Measurements from ENCODE around the gene EPHA3.

GRCh38 chr3:89411201-89411600 is 303.8 kb downstream of the EPHA3 start:
- TF ChIP-seq CREB1 (IDR thresholded peaks at IDR 0.05; ENCODE audit: low read depth) (no peak), CTCF (IDR thresholded peaks at IDR 0.05 in 2 of 3, conservative IDR thresholded peaks at IDR 0.05 in 1 of 3; ENCODE audit: control insufficient read depth in 2 of 3, extremely low read depth in 1 of 3, insufficient read depth in 1 of 3, low read depth in 3 of 3, low read length in 3 of 3) (no peak), NFIC (IDR thresholded peaks at IDR 0.05; ENCODE audit: low read depth, low read length) (no peak), POLR2A (IDR thresholded peaks at IDR 0.05; ENCODE audit: low read depth, low read length) (no peak), ELK1 (IDR thresholded peaks at IDR 0.05; ENCODE audit: low read depth, low read length) (no peak), REST (IDR thresholded peaks at IDR 0.05; ENCODE audit: low read depth, low read length) (no peak), SPI1 (IDR thresholded peaks at IDR 0.05; ENCODE audit: borderline replicate concordance, insufficient read depth, low read depth, low read length) (no peak), YY1 (IDR thresholded peaks at IDR 0.05; ENCODE audit: low read depth, low read length) (no peak), KDM1A (IDR thresholded peaks at IDR 0.05; ENCODE audit: borderline replicate concordance) (no peak)

All from GM12878 (cell line).